Measurements from ENCODE around the gene PRKAB1.

GRCh38 chr12:119712721-119713120, 44.8 kb downstream of the PRKAB1 start:
- TF ChIP-seq CTCF (IDR thresholded peaks at IDR 0.05): no peak
- no peak for TF ChIP-seq POLR2A (IDR thresholded peaks at IDR 0.05)

Measured in heart left ventricle (tissue), 13 donors.